HCT116 (cell line): ENCODE measurements around the gene DNASE1L1.

ENCODE experiments used
- CTCF ChIP-seq, 3 experiments: fragments of 200-600 bp in 1 of 3; sonication (generic) in 1 of 3; IDR thresholded peaks in 2 of 3; conservative IDR thresholded peaks in 1 of 3; 2 replicates each; pipeline ENCODE4 v1.5.1; 2012 to 2017; ENCODE audit warnings: low read depth in 2 of 3, low read length in 2 of 3, antibody characterized with exemption in 1 of 3, borderline replicate concordance in 1 of 3, control low read depth in 1 of 3, mild to moderate bottlenecking in 1 of 3, mixed read lengths in 1 of 3, mixed run types in 1 of 3, moderate library complexity in 1 of 3; ENCODE audit not compliant: insufficient read depth in 1 of 3
- EZH2 ChIP-seq: fragments of 200-600 bp; sonication (generic); IDR thresholded peaks from 2 replicates; pipeline ENCODE4 v1.6.1; 2017; ENCODE audit warnings: antibody characterized with exemption, mixed run types
- POLR2A ChIP-seq: IDR thresholded peaks from 2 replicates; pipeline ENCODE4 v1.7.0; 2011; ENCODE audit warnings: borderline replicate concordance; ENCODE audit not compliant: insufficient read depth, insufficient read length; ENCODE audit errors: extremely low read depth
- POLR2AphosphoS5 ChIP-seq: IDR thresholded peaks from 2 replicates; pipeline ENCODE4 v1.6.1; 2011; ENCODE audit warnings: mild to moderate bottlenecking, low read depth, low read length, moderate library complexity
- SP1 ChIP-seq: IDR thresholded peaks from 2 replicates; pipeline ENCODE4 v1.6.1; 2012; ENCODE audit warnings: low read depth
- YY1 ChIP-seq: IDR thresholded peaks from 2 replicates; pipeline ENCODE4 v1.6.1; 2011; ENCODE audit warnings: low read length, low read depth, moderate library complexity, mild to moderate bottlenecking; ENCODE audit not compliant: insufficient replicate concordance; ENCODE audit errors: extremely low read depth
- ZBTB33 ChIP-seq: IDR thresholded peaks from 2 replicates; pipeline ENCODE4 v1.6.1; 2011; ENCODE audit warnings: mild to moderate bottlenecking, low read length, moderate library complexity; ENCODE audit not compliant: insufficient replicate concordance; ENCODE audit errors: extremely low read depth

- TF ChIP-seq POLR2A (no peak), SP1 (no peak), CTCF (IDR thresholded peaks at IDR 0.05 in 2 of 3, conservative IDR thresholded peaks at IDR 0.05 in 1 of 3; ENCODE audit: borderline replicate concordance in 1 of 3, insufficient read depth in 1 of 3, low read depth in 2 of 3, low read length in 2 of 3) (no peak), POLR2AphosphoS5 (no peak), YY1 (no peak), EZH2 (no peak), ZBTB33 (no peak)
These were observed 51.0 kb downstream of the DNASE1L1 start for GRCh38 chrX:154358011-154358410.
